ENCODE results near the gene SPO11. TPM values are rescaled to one million over a fixed set of nuclear protein-coding genes. Genes with fewer than 3 reads are reported as not detected.

The SPO11 gene
- polyA plus RNA-seq, 2 of the 4 experiments (the other 2 are of a cell fraction) = not detected

- ChIA-PET POLR2A (no interaction called here), CTCF (interaction anchor here (0.9 to 2.7 kb wide), 3 partner anchors 9 to 236 kb away, joined by 4 to 9 read pairs (median 4); no protein-coding TSS in a partner anchor)
- TF ChIP-seq KDM5A (IDR thresholded peaks at IDR 0.05) = no peak
- TF ChIP-seq KDM1A (IDR thresholded peaks at IDR 0.05; ENCODE audit: low read depth) = no peak
- no peak for TF ChIP-seq ZFP36 (IDR thresholded peaks at IDR 0.05; ENCODE audit: borderline replicate concordance, partially characterized antibody)
- TF ChIP-seq E2F6 (IDR thresholded peaks at IDR 0.05; ENCODE audit: borderline replicate concordance, low read depth) = no peak
- no peak for TF ChIP-seq RARB (CRISPR knock-in tag; IDR thresholded peaks at IDR 0.05)
- TF ChIP-seq CBX8 (IDR thresholded peaks at IDR 0.05) = no peak
- no peak for TF ChIP-seq JUNB (IDR thresholded peaks at IDR 0.05)
- no peak for TF ChIP-seq EHF (CRISPR knock-in tag; IDR thresholded peaks at IDR 0.05)
- no peak for TF ChIP-seq ZSCAN20 (CRISPR knock-in tag; IDR thresholded peaks at IDR 0.05)
- TF ChIP-seq ESRRA (IDR thresholded peaks at IDR 0.05; ENCODE audit: borderline replicate concordance, low read length) = no peak
- no peak for TF ChIP-seq RNF2 (IDR thresholded peaks at IDR 0.05; ENCODE audit: borderline replicate concordance, low read depth)
- TF ChIP-seq MAZ (IDR thresholded peaks at IDR 0.05; ENCODE audit: borderline replicate concordance, low read depth, low read length) = no peak
- Histone ChIP-seq H3K4me3 (no peak overlapping the region), H3K27ac (no peak overlapping the region), H3K4me2 (no peak overlapping the region), H3K9me3 (no peaks in the 10 kb centered on the region), H3K4me1 (no peaks in the 10 kb centered on the region)
- ATAC-seq = no peak
- WGBS (ENCODE audit: missing lambda C conversion rate) = 63% methylated on average over 12 of the region's 12 CpGs
- FAIRE-seq = no peak
- no peak for DNase-seq (ENCODE audit: low read depth in 1 of 2, low spot score in 1 of 2)
Measured at GRCh38 chr20:57325632-57326356, 3.8 kb upstream of the SPO11 start.

DNA sequence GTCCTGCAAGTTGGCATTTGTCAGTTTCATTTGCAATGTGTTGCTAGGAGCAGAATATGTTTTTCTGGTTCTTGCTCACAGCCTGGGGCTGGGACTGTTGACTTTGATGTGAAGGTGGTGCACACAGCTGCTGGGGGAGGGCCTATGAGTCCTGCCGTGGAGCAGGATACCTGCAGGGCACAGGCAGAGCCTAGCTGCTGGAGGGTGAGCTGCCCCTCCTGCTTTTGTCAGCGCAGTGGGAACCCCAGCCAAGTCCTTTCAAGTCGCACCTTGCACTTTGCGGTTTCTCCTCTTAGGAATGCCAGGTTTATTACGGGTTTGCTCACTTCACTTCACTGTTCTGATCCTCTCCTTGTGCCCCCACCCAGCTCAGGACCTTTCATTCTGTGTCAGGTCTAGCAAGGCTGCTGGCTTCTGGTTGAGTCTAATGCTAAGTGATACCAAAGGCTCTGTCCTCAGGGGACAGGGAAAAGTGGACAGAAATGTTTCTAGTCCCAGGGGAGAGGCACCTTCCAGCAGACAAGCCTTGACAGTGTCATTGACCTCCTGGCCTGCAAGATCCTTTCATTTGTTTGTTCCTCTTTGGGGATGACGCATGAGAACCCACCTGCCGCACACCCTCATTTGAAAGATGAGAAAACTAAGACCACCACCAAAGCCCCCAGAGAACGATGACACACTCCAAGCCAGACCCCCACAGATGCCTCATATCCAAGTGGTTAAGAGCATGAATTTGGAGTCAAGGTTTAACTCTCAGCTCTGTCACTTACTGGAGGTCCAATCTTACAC, 2.7 kb upstream of the SPO11 start:
- H3K4me3 ChIP-seq = no peak overlapping the region
- DNase-seq (ENCODE audit: low read depth in 1 of 2, low spot score in 1 of 2) (no peak), FAIRE-seq (no peak), ATAC-seq (peak in 1 of 2 experiments; percentile 42; a peak in 2 of 6 replicates)
- no peak overlapping the region for H3K4me2 ChIP-seq
- WGBS (ENCODE audit: missing lambda C conversion rate) = 52% methylated on average over 8 of the region's 8 CpGs
- CTCF ChIA-PET = interaction anchor here (0.6 to 3.4 kb wide), 3 partner anchors 8 to 769 kb away, joined by 3 to 21 read pairs (median 4); no protein-coding TSS in a partner anchor
- H3K4me1 ChIP-seq = no peaks in the 10 kb centered on the region
- H3K9me3 ChIP-seq = no peaks in the 10 kb centered on the region
- POLR2A ChIA-PET = no interaction called here
- no peak overlapping the region for H3K27ac ChIP-seq
- TF ChIP-seq RARB (CRISPR knock-in tag; IDR thresholded peaks at IDR 0.05) (no peak), ESRRA (IDR thresholded peaks at IDR 0.05; ENCODE audit: borderline replicate concordance, low read length) (no peak), USF2 (IDR thresholded peaks at IDR 0.05) (no peak), MAX (IDR thresholded peaks at IDR 0.05) (no peak), CHD2 (IDR thresholded peaks at IDR 0.05; ENCODE audit: low read length, partially characterized antibody) (no peak), REST (IDR thresholded peaks at IDR 0.05) (no peak), CEBPB (IDR thresholded peaks at IDR 0.05) (no peak), HOXB13 (CRISPR knock-in tag; IDR thresholded peaks at IDR 0.05; ENCODE audit: low read depth) (no peak), EHMT2 (IDR thresholded peaks at IDR 0.05; ENCODE audit: low read depth) (no peak), RCOR1 (IDR thresholded peaks at IDR 0.05; ENCODE audit: low read depth, low read length) (no peak)
